D721Med (cell line): ENCODE data around the gene PCDH9.

ENCODE experiments used
- DNase-seq: peaks from one replicate; pipeline ENCODE4 v3.0.0; 2011; ENCODE audit warnings: low spot score; ENCODE audit not compliant: insufficient read length
- FAIRE-seq: peaks from 2 replicates; lab custom pipeline; 2011; peaks lifted over from hg19 to GRCh38; lab: Jason Lieb, UNC
- TF ChIP-seq, protein P1 (sequence below): IDR thresholded peaks from 2 replicates; pipeline ENCODE4 v1.5.1; 2012; ENCODE audit warnings: mild to moderate bottlenecking, control low read depth; ENCODE audit not compliant: insufficient read depth; ENCODE audit errors: missing control alignments

PCDH9 gene

DNA sequence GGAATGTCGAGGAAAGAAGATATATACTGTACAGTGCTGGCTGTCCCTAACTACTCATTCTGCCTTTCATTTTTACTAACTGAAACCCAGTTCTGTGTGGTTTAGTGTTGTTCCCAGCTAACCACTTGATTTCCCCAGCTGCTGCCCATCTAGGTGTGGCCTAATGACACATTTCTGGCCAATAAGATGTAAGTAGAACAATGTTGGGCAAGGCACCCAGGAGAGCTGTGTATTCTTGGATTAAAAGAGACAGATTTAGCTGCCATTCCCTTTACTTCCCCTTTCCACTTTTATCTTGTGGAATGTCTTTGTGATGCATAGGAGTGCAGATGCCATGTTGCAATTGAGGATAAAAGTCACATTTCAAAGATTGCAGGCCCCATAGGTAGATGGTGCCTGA lies 28.3 kb upstream of the PCDH9 start:
- TF ChIP-seq, protein P1, sequence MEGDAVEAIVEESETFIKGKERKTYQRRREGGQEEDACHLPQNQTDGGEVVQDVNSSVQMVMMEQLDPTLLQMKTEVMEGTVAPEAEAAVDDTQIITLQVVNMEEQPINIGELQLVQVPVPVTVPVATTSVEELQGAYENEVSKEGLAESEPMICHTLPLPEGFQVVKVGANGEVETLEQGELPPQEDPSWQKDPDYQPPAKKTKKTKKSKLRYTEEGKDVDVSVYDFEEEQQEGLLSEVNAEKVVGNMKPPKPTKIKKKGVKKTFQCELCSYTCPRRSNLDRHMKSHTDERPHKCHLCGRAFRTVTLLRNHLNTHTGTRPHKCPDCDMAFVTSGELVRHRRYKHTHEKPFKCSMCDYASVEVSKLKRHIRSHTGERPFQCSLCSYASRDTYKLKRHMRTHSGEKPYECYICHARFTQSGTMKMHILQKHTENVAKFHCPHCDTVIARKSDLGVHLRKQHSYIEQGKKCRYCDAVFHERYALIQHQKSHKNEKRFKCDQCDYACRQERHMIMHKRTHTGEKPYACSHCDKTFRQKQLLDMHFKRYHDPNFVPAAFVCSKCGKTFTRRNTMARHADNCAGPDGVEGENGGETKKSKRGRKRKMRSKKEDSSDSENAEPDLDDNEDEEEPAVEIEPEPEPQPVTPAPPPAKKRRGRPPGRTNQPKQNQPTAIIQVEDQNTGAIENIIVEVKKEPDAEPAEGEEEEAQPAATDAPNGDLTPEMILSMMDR: no peak
- no peak for FAIRE-seq
- DNase-seq: no peak

DNA sequence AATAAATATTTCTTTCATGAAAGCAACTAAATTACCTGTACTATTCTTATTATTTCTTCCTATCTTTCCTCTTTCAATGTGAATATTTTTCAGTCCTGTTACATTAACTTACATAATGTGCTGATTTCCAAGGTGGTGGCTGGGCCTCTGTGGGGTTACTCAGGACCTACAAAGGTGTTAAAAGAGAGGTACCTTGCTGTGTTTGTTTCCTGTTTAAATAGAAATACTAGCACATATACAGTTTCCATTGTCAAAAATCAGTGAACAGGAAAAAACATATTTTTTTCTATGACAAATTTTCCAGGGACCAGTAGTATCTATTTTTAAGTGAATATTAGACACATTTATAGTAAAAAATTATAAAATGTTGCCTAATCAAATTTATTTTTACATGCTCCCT lies 8.7 kb upstream of the PCDH9 start:
- TF ChIP-seq, protein P1: no peak
- no peak for DNase-seq
- FAIRE-seq: no peak

DNA sequence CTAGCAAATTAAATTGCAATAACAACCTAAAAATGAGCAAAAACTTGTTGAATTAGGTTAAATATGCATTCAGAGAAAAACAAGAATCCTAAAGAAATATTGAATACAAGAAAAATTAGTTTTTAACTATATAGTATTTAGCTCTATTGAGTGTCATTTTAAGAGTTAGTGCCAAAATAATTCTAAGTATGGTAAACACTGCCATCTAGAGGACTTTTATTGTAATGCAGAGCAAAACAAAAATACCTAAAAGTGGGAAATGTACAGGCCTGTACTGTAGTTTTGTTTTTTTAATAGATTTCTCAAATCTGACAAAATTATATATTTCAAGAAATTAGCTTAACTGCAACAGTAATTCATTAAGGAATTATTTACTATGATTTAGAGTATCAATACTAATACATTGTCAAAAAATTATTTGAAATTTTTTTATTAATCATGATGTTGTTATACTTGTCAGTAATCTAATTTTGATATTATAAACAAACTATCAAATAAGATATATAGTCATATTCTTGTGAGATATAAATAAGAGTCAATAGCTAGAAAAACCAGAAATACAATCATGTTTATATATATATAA lies 8.2 kb upstream of the PCDH9 start:
- FAIRE-seq (peak; percentile 61), DNase-seq (no peak)
- TF ChIP-seq, protein P1: peak; percentile 70

DNA sequence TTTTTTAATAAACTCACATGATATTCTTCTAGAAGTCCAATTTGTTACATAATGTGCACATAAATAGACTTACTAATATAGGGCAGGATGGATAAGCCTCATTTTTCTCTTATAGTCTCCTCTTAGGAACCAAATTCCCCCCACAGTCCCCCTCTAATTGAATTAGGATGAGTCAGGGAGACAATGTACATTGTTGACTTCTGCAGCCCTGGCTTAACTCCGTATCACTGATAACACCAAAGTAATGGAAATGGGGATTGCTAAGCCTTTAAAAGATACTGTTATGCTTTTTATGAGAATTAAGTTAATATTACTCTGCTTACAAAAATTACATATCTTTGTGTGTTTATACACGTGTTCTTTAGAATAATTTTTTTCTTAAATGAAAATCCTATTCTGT lies 5.1 kb upstream of the PCDH9 start:
- no peak for DNase-seq
- FAIRE-seq: no peak
- TF ChIP-seq, protein P1: no peak

DNA sequence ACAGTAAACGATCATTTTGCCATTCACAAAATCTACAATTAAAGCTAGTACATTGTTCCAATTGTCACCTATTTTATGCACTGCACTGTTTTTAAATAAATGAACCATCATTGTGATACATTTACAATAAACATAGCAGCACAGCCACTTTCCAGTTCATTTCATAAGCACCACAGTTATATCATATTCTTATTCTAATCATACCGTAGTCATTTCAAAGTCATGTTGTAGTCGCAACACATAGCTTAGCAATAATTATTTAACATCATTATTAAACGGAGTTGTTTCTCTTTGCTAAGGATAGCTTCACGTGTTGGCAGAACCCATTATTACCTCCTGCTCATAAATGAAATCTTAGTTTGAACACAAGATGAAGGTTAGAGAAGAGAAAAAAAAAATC lies 2.2 kb upstream of the PCDH9 start:
- TF ChIP-seq, protein P1: no peak
- FAIRE-seq: peak; percentile 44
- DNase-seq: no peak

DNA sequence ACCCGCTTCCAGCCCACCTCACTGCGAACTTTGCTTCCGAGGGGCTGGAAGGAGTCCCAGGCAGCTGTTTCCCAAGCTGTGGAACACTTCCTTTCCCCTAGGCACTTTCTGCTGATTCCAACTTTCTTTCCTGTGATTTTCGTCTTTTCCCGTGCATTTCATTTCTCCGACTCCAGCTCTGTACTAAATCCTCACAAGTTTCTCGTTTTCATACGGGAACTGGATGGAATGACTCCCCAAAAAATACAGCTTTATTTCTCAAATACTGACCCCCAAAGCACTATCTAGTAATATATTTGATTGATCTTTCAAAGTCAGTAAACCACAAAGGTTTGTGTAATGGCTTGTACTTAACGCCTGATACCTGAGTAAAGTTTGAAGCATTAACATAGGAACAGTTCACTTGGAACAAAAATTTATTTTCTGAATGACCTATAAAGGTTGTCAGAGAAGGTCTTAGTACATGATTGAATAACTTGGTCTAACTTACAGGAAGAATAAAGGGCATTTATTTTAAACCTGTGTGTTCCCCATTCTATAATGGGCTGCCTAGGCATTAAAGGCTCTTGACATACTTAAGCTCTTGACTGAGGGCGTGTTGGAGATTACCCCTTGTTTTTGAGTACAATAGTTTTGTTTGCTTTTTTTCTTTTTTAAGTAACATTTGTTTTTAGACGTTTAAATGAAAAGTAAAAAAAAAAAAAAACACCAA lies 1.3 kb upstream of the PCDH9 start:
- DNase-seq (no peak), FAIRE-seq (no peak)
- TF ChIP-seq, protein P1: no peak
